A673 (cell line): ENCODE measurements around the gene ATIC. TPM values are rescaled to one million over a fixed set of nuclear protein-coding genes. Genes with fewer than 3 reads are reported as not detected.

ENCODE experiments used
- BruUV-seq: library from RNA; stranded (reverse); fragments of 400-500 nt; replicated peaks from 2 replicates; lab custom pipeline; 2021; lab: Mats Ljungman, UMichigan
- CTCF ChIA-PET: fragments of 300-600 bp; sonication (Branson Sonifier 250); formaldehyde crosslinking; loops from one replicate; lab custom pipeline; 2022; ENCODE audit warnings: antibody characterized with exemption; lab: Charles Lee
- POLR2A ChIA-PET: fragments of 300-600 bp; sonication (Branson Sonifier 250); formaldehyde crosslinking; loops from one replicate; lab custom pipeline; 2022; ENCODE audit warnings: antibody characterized with exemption; ENCODE audit not compliant: low non-redundant PET; lab: Charles Lee
- DNase-seq: peaks from one replicate; pipeline ENCODE4 v3.0.0-alpha.2; 2015; ENCODE audit warnings: low spot score
- H3K27ac ChIP-seq: fragments of 200-600 bp; sonication (generic); 2 replicates; pipeline ENCODE4 v1.5.1; 2016; ENCODE audit warnings: mixed run types, low read depth, mild to moderate bottlenecking, mixed read lengths, antibody characterized with exemption, low read length; ENCODE audit not compliant: poor library complexity, severe bottlenecking
- H3K27me3 ChIP-seq: fragments of 200-600 bp; sonication (generic); replicated peaks from 2 replicates; pipeline ENCODE4 v1.6.1; 2017; ENCODE audit warnings: mixed run types, low read depth, mild to moderate bottlenecking, mixed read lengths, antibody characterized with exemption, low read length; ENCODE audit not compliant: insufficient read depth, poor library complexity
- H3K36me3 ChIP-seq: fragments of 200-600 bp; sonication (generic); 2 replicates; pipeline ENCODE4 v1.6.1; 2016; ENCODE audit warnings: mixed run types, mild to moderate bottlenecking, mixed read lengths, antibody characterized with exemption, low read length; ENCODE audit not compliant: insufficient read depth, poor library complexity, severe bottlenecking
- H3K4me1 ChIP-seq: fragments of 200-600 bp; sonication (generic); 2 replicates; pipeline ENCODE4 v1.6.1; 2017; ENCODE audit warnings: mixed run types, mild to moderate bottlenecking, mixed read lengths, antibody characterized with exemption, low read length; ENCODE audit not compliant: insufficient read depth, poor library complexity, severe bottlenecking
- H3K4me3 ChIP-seq: fragments of 200-600 bp; sonication (generic); 2 replicates; pipeline ENCODE4 v1.5.1; 2016; ENCODE audit warnings: low read depth, mixed run types, mild to moderate bottlenecking, mixed read lengths, low read length; ENCODE audit not compliant: poor library complexity, severe bottlenecking
- H3K9me3 ChIP-seq: fragments of 200-600 bp; sonication (generic); 2 replicates; pipeline ENCODE4 v1.6.1; 2016; ENCODE audit warnings: mixed run types, low read depth, mild to moderate bottlenecking, mixed read lengths, antibody characterized with exemption, low read length; ENCODE audit not compliant: poor library complexity, severe bottlenecking
- EZH2 ChIP-seq: fragments of 200-600 bp; sonication (generic); IDR thresholded peaks from 2 replicates; pipeline ENCODE4 v1.6.1; 2017; ENCODE audit warnings: borderline replicate concordance, low read depth, mild to moderate bottlenecking, mixed read lengths, antibody characterized with exemption, low read length; ENCODE audit not compliant: poor library complexity, severe bottlenecking
- intact Hi-C: fragments of 100-400 bp; cut with micrococcal nuclease; formaldehyde crosslinking; loops from one replicate; pipeline ENCODE4 v1.10.0; 2022; ENCODE audit not compliant: unreplicated experiment
- total RNA-seq: library from RNA; stranded (reverse); gene quantifications from 2 replicates; pipeline ENCODE4 v1.2.3, GENCODE V29; 2021
- TF ChIP-seq, protein P1 (sequence below): fragments of 300-800, 200-600 bp; sonication (generic); conservative IDR thresholded peaks from 2 replicates; pipeline ENCODE4 v1.5.1; 2017; ENCODE audit warnings: low read depth, mild to moderate bottlenecking, antibody characterized with exemption, low read length, moderate library complexity, mixed read lengths

ATIC gene
- total RNA-seq, 1 experiment from 2014 or later, result 328 TPM

DNA sequence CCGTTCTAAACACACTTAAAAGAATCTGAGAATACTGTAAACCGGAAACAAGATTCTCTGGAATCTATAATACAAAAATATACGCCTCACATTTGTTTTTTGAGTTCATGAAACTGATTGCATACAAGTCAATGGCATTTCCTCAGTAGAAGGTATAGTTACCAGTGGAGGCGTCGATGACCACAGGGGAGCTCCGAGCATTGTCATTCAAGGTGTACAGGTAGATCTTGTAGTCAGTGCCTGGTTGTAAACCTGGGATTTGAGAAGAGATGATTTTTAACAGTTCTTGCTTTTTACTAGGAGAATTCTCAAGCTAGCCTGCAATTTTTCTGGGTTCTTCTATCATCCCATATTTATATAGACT lies 63.6 kb downstream of the ATIC start:
- Histone ChIP-seq H3K36me3 (peaks cover 99% of the 10 kb centered on the region), H3K4me1 (no peaks in the 10 kb centered on the region), H3K4me3 (no peak overlapping the region), H3K9me3 (no peaks in the 10 kb centered on the region), H3K27ac (no peak overlapping the region), H3K27me3 (no peaks in the 10 kb centered on the region)
- ChIA-PET CTCF (no interaction called here), POLR2A (no interaction called here)
- intact Hi-C loops, result no loop called here
- TF ChIP-seq, protein P1, sequence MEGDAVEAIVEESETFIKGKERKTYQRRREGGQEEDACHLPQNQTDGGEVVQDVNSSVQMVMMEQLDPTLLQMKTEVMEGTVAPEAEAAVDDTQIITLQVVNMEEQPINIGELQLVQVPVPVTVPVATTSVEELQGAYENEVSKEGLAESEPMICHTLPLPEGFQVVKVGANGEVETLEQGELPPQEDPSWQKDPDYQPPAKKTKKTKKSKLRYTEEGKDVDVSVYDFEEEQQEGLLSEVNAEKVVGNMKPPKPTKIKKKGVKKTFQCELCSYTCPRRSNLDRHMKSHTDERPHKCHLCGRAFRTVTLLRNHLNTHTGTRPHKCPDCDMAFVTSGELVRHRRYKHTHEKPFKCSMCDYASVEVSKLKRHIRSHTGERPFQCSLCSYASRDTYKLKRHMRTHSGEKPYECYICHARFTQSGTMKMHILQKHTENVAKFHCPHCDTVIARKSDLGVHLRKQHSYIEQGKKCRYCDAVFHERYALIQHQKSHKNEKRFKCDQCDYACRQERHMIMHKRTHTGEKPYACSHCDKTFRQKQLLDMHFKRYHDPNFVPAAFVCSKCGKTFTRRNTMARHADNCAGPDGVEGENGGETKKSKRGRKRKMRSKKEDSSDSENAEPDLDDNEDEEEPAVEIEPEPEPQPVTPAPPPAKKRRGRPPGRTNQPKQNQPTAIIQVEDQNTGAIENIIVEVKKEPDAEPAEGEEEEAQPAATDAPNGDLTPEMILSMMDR, result no peak
- TF ChIP-seq EZH2, result no peak
- DNase-seq, result no peak
- BruUV-seq, result no TSS peak

DNA sequence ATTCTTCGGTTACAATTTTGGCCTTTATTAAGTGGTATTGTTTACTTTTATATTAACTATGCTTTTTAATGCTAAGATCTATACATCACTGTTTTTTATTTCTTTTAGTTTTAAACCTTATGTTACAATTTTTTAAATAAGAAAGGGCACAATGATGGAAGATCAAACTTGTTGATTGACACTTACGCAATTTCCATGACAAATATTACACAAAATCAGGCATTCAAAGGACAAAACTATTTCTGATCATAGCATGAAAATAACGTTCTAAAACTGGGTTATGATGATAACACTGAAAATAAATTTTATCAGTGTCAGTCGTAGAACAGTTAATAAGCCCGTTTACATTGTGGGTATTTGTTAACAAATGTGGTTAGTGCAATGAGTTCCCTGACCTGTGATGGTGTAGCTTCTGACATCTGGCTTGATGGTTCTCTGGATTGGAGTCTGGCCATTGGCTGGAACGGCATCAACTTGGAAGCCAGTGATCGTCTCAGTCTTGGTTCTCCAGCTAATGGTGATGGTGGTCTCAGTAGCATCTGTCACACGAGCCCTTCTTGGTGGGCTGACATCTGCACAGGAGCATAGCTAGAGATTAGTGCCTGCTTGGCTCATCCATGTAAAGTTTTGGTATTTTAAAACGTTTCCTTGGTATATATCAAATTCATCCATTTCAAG lies 64.4 kb downstream of the ATIC start:
- Histone ChIP-seq H3K4me1 (no peaks in the 10 kb centered on the region), H3K36me3 (peaks cover 100% of the 10 kb centered on the region), H3K9me3 (no peaks in the 10 kb centered on the region), H3K27me3 (no peaks in the 10 kb centered on the region), H3K4me3 (no peak overlapping the region), H3K27ac (no peak overlapping the region)
- CTCF ChIA-PET, result no interaction called here
- BruUV-seq, result no TSS peak
- intact Hi-C loops, result no loop called here
- DNase-seq, result no peak
- TF ChIP-seq EZH2, result no peak
- TF ChIP-seq, protein P1, result no peak
- POLR2A ChIA-PET, result no interaction called here

DNA sequence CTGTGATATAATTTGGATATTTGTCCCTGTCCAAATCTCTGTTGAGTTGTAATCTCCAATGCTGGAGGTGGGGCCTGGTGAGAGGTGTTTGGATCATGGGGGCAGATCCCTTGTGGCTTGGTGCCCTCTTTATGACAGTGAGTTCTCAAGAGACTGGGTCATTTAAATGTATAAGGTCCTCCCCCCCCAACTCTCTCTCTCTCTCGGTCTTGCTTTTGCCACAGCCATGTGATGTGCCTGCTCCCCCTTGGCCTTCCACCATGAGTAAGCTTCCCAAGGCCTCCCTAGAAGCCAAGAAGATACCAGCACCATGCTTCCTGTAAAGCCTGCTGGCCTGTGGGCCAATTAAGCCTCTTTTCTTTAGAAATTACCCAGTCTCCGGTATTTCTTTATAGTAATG lies 65.4 kb downstream of the ATIC start:
- Histone ChIP-seq H3K4me3 (no peak overlapping the region), H3K27me3 (no peaks in the 10 kb centered on the region), H3K36me3 (peaks cover 100% of the 10 kb centered on the region), H3K9me3 (no peaks in the 10 kb centered on the region), H3K4me1 (no peaks in the 10 kb centered on the region), H3K27ac (no peak overlapping the region)
- CTCF ChIA-PET, result interaction anchor here (0.7 kb wide), 1 partner anchor 423 kb away, joined by 3 read pairs; no protein-coding TSS in a partner anchor
- DNase-seq, result no peak
- TF ChIP-seq EZH2, result no peak
- TF ChIP-seq, protein P1, result no peak
- no TSS peak for BruUV-seq
- POLR2A ChIA-PET, result no interaction called here
- intact Hi-C loops, result no loop called here
